ENCODE results near the gene ACTN3.

Gene ACTN3

GRCh38 chr11:66545701-66546367, 869 bp upstream of the ACTN3 start, which contains the start of gene ZDHHC24:
ZDHHC24 (minus strand) TSS chr11:66546048; CDS start chr11:66546003, 45 bp downstream.
- DNase-seq, result peak; percentile 99 to 100 (median 100)

- DNase-seq, result no peak
Measured at GRCh38 chr11:66546966-66547661, 411 bp downstream of the ACTN3 start.

GRCh38 chr11:66547662-66548009, 933 bp downstream of the ACTN3 start:
- no peak for DNase-seq

- no peak for DNase-seq
Measured at GRCh38 chr11:66548041-66548440, 1.3 kb downstream of the ACTN3 start.

GRCh38 chr11:66548774-66549630, 2.3 kb downstream of the ACTN3 start:
- no peak for DNase-seq

- DNase-seq, result no peak
Measured at GRCh38 chr11:66549696-66550095, 3.0 kb downstream of the ACTN3 start.

GRCh38 chr11:66550887-66551286, 4.2 kb downstream of the ACTN3 start:
- no peak for DNase-seq

GRCh38 chr11:66554602-66555001, 7.9 kb downstream of the ACTN3 start:
- DNase-seq, result no peak

- no peak for DNase-seq
Measured at GRCh38 chr11:66555416-66555815, 8.7 kb downstream of the ACTN3 start.

GRCh38 chr11:66556086-66556485, 9.4 kb downstream of the ACTN3 start:
- DNase-seq, result no peak

GRCh38 chr11:66557733-66558326, 11.1 kb downstream of the ACTN3 start:
- DNase-seq, result no peak

GRCh38 chr11:66559142-66559865, 12.6 kb downstream of the ACTN3 start:
- DNase-seq, result peak in 2 of 4 experiments; percentile 23 to 29

- DNase-seq, result no peak
Measured at GRCh38 chr11:66559866-66560676, 13.4 kb downstream of the ACTN3 start.

GRCh38 chr11:66561178-66561974, 14.7 kb downstream of the ACTN3 start:
- DNase-seq, result no peak

- no peak for DNase-seq
Measured at GRCh38 chr11:66561975-66562248, 15.2 kb downstream of the ACTN3 start.

- DNase-seq, result no peak
Measured at GRCh38 chr11:66562275-66562674, 15.6 kb downstream of the ACTN3 start.

GRCh38 chr11:66562907-66563583, 16.3 kb downstream of the ACTN3 start:
- no peak for DNase-seq

- no peak for DNase-seq
Measured at GRCh38 chr11:66563832-66564231, 17.1 kb downstream of the ACTN3 start.

GRCh38 chr11:66564538-66564937, 17.8 kb downstream of the ACTN3 start:
- no peak for DNase-seq

- no peak for DNase-seq
Measured at GRCh38 chr11:66564984-66565383, 18.3 kb downstream of the ACTN3 start.
